ENCODE data around the gene RMND5B. TPM values are rescaled to one million over a fixed set of nuclear protein-coding genes. Genes with fewer than 3 reads are reported as not detected.

Gene RMND5B
- total and polyA plus RNA-seq, 4 donors, result 13.4 to 24.8 (median 21.7) TPM

- H3K9ac ChIP-seq (ENCODE audit: low read depth in 1 of 2, low read length in 2 of 2), result no peak overlapping the region
- H3K4me3 ChIP-seq (ENCODE audit: low read depth in 1 of 3, low read length in 3 of 3), result no peak overlapping the region
- DNase-seq (ENCODE audit: low spot score), result no peak
- peaks cover 0 to 10% (median under 1%) of the 10 kb centered on the region in 4 donors for H3K27me3 ChIP-seq (ENCODE audit: control insufficient read depth in 4 of 4, insufficient read depth in 4 of 4, low read length in 3 of 4)
- H3K36me3 ChIP-seq (ENCODE audit: control insufficient read depth in 4 of 4, insufficient read depth in 3 of 4, low read depth in 1 of 4, low read length in 3 of 4), result no peaks in the 10 kb centered on the region
- H3K27ac ChIP-seq (ENCODE audit: low read depth in 1 of 2, low read length in 2 of 2), result no peak overlapping the region
- H3K9me3 ChIP-seq (ENCODE audit: control insufficient read depth in 4 of 4, low read length in 3 of 4), result no peaks in the 10 kb centered on the region
- WGBS, result 23% methylated on average over 7 of the region's 7 CpGs
- TF ChIP-seq JUND (IDR thresholded peaks at IDR 0.05), result no peak
- peaks cover 5 to 15% (median 9%) of the 10 kb centered on the region in 4 donors for H3K4me1 ChIP-seq (ENCODE audit: control insufficient read depth in 4 of 4, insufficient read depth in 4 of 4, low read length in 3 of 4)
Measured at GRCh38 chr5:178115814-178116142, 15.0 kb upstream of the RMND5B start.

DNA sequence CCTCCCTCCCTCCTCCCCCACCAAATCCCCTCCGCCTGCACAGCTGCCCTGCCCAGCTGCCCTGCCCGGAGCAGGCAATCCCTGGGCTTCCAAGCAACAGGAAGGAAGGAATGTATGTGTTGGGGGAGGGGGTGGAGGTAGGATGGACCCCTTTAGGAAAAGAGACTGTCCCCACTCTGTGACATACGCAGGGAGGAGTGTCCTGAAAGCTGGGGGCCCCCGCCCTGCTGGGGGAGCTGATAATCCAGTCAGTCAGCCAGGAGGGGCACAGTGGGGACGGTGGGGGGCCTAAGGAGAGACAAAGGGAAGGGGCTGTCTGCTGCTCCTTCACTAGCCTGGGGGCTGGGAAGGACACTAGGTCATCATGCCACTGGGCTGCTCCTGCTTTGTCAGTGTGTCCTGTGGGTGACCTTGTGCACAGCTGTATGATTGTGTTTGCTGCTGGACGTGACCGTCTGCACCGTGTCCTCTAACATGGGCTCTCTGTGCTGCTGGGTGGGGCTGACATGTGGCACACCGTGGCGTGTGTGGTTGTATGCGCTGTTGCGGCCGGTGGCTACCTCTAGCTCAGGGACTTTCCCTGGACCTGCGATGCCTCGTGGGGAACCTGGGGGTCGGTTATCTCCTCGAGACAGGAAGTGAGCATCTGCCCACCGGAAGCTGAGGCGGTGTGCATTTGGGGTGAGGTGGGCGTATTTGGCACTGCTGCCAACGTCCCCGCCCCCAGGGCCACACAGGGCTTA is 14.5 kb upstream of the RMND5B start:
- no peak for TF ChIP-seq RXRA (IDR thresholded peaks at IDR 0.05)
- no peak for TF ChIP-seq HNF4G (IDR thresholded peaks at IDR 0.05)
- TF ChIP-seq, protein P1, sequence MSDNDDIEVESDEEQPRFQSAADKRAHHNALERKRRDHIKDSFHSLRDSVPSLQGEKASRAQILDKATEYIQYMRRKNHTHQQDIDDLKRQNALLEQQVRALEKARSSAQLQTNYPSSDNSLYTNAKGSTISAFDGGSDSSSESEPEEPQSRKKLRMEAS (IDR thresholded peaks at IDR 0.05), result no peak
- TF ChIP-seq FOXA2 (IDR thresholded peaks at IDR 0.05), result no peak
- TF ChIP-seq ZBTB33 (IDR thresholded peaks at IDR 0.05), result no peak
- no peak for TF ChIP-seq FOXA1 (IDR thresholded peaks at IDR 0.05)
- TF ChIP-seq, protein P2, sequence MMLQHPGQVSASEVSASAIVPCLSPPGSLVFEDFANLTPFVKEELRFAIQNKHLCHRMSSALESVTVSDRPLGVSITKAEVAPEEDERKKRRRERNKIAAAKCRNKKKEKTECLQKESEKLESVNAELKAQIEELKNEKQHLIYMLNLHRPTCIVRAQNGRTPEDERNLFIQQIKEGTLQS (IDR thresholded peaks at IDR 0.05), result no peak
- TF ChIP-seq NR2F2 (IDR thresholded peaks at IDR 0.05), result no peak
- no peak for TF ChIP-seq REST (IDR thresholded peaks at IDR 0.05)
- TF ChIP-seq EGR1 (IDR thresholded peaks at IDR 0.05; ENCODE audit: low read depth in 2 of 2), result no peak
- TF ChIP-seq YY1 (IDR thresholded peaks at IDR 0.05), result no peak
- no peak for TF ChIP-seq HNF4A (conservative IDR thresholded peaks at IDR 0.05)
- TF ChIP-seq, protein P3, sequence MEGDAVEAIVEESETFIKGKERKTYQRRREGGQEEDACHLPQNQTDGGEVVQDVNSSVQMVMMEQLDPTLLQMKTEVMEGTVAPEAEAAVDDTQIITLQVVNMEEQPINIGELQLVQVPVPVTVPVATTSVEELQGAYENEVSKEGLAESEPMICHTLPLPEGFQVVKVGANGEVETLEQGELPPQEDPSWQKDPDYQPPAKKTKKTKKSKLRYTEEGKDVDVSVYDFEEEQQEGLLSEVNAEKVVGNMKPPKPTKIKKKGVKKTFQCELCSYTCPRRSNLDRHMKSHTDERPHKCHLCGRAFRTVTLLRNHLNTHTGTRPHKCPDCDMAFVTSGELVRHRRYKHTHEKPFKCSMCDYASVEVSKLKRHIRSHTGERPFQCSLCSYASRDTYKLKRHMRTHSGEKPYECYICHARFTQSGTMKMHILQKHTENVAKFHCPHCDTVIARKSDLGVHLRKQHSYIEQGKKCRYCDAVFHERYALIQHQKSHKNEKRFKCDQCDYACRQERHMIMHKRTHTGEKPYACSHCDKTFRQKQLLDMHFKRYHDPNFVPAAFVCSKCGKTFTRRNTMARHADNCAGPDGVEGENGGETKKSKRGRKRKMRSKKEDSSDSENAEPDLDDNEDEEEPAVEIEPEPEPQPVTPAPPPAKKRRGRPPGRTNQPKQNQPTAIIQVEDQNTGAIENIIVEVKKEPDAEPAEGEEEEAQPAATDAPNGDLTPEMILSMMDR (IDR thresholded peaks at IDR 0.05; ENCODE audit: low read depth, low read length, missing input control), result no peak
- TF ChIP-seq JUND (IDR thresholded peaks at IDR 0.05), result no peak
- TF ChIP-seq SP1 (IDR thresholded peaks at IDR 0.05), result no peak
- no peak for TF ChIP-seq RAD21 (IDR thresholded peaks at IDR 0.05)
- Histone ChIP-seq H3K4me3 (ENCODE audit: low read depth in 1 of 3, low read length in 3 of 3) (no peak overlapping the region), H3K27me3 (ENCODE audit: control insufficient read depth in 4 of 4, insufficient read depth in 4 of 4, low read length in 3 of 4) (peaks cover 0 to 10% (median under 1%) of the 10 kb centered on the region in 4 donors), H3K4me1 (ENCODE audit: control insufficient read depth in 4 of 4, insufficient read depth in 4 of 4, low read length in 3 of 4) (peaks cover 5 to 18% (median 10%) of the 10 kb centered on the region in 4 donors), H3K9me3 (ENCODE audit: control insufficient read depth in 4 of 4, low read length in 3 of 4) (no peaks in the 10 kb centered on the region), H3K9ac (ENCODE audit: low read depth in 1 of 2, low read length in 2 of 2) (no peak overlapping the region), H3K27ac (ENCODE audit: low read depth in 1 of 2, low read length in 2 of 2) (no peak overlapping the region), H3K36me3 (ENCODE audit: control insufficient read depth in 4 of 4, insufficient read depth in 3 of 4, low read depth in 1 of 4, low read length in 3 of 4) (no peaks in the 10 kb centered on the region)
- 25% methylated on average over 22 of the region's 22 CpGs for WGBS
- DNase-seq (ENCODE audit: low spot score), result no peak

Measured in liver (tissue), 9 donors.